Lung (tissue), 12 donors: ENCODE results near the gene TRIB2. TPM values are rescaled to one million over a fixed set of nuclear protein-coding genes. Genes with fewer than 3 reads are reported as not detected.

Experiments
- ATAC-seq: fragments of 200-7000 bp; cut with Tn5 transposase; one replicate; pipeline ENCODE4 v1.9.1; 2020; ENCODE audit warnings: moderate number of reproducible peaks; ENCODE audit not compliant: insufficient read depth, low FRiP score
- DNase-seq, 3 donors: peaks; one replicate each; pipeline ENCODE4 v3.0.0-alpha.2; 2013 to 2017
- H3K27ac ChIP-seq, 2 donors: one replicate each; pipeline ENCODE4 v1.5.1; 2013; ENCODE audit warnings: mild to moderate bottlenecking in 2 of 2, moderate library complexity in 2 of 2, control low read depth in 1 of 2, inconsistent platforms in 1 of 2, low read depth in 1 of 2, low read length in 1 of 2
- H3K27me3 ChIP-seq, 3 donors: one replicate each; pipeline ENCODE4 v1.5.1; 2013; ENCODE audit warnings: low read length in 2 of 3; ENCODE audit not compliant: control insufficient read depth in 3 of 3, insufficient read depth in 3 of 3
- H3K36me3 ChIP-seq, 4 donors: one replicate each; pipeline ENCODE4 v1.5.1; 2013; ENCODE audit warnings: low read length in 4 of 4, mild to moderate bottlenecking in 1 of 4, moderate library complexity in 1 of 4; ENCODE audit not compliant: control insufficient read depth in 4 of 4, insufficient read depth in 4 of 4
- H3K4me1 ChIP-seq, 5 donors: one replicate each; pipeline ENCODE4 v1.5.1; 2013; ENCODE audit warnings: low read length in 5 of 5, mild to moderate bottlenecking in 2 of 5, moderate library complexity in 1 of 5; ENCODE audit not compliant: control insufficient read depth in 5 of 5, insufficient read depth in 5 of 5
- H3K4me3 ChIP-seq: one replicate; pipeline ENCODE4 v1.5.1; 2013; ENCODE audit warnings: mild to moderate bottlenecking, control low read depth, moderate library complexity
- H3K9ac ChIP-seq, 2 donors: one replicate each; pipeline ENCODE4 v1.5.1; 2013; ENCODE audit warnings: low read length in 2 of 2, control low read depth in 1 of 2; ENCODE audit not compliant: insufficient read depth in 1 of 2
- H3K9me3 ChIP-seq, 4 donors: one replicate each; pipeline ENCODE4 v1.5.1; 2013; ENCODE audit warnings: low read length in 3 of 4, mild to moderate bottlenecking in 1 of 4, moderate library complexity in 1 of 4; ENCODE audit not compliant: control insufficient read depth in 4 of 4, insufficient read depth in 3 of 4
- WGBS, 2 donors: extraction: QIAGEN DNeasy Blood & Tissue Kit; methylation state at CpG; one replicate each; pipeline ENCODE4 v1.1.7; 2013; 5-methylcytosine and 5-hydroxymethylcytosine counted together
- polyA plus RNA-seq, 2 donors: library from polyadenylated mRNA; stranded (reverse); fragments of 200-250 nt; gene quantifications; one replicate each; pipeline ENCODE4 v1.2.1, GENCODE V29; 2013
- total RNA-seq, 2 donors: library from RNA; depleted of rRNA in 1 of 2; stranded (reverse); fragments of >200 nt in 1 of 2; gene quantifications; one replicate each; pipeline ENCODE4 v1.2.1, GENCODE V29; 2014 to 2021
- TF ChIP-seq, protein P1 (sequence below): IDR thresholded peaks from 2 replicates; pipeline ENCODE4 v1.5.1; 2012; ENCODE audit warnings: mild to moderate bottlenecking; ENCODE audit errors: control extremely low read depth, extremely low read depth
- donor health status: control.
- donor health status: control.
- donor health status: Bipolar disorder and iron deficiency.
- donor health status: healthy.
- donor health status: DM: yes; HTN: yes; CAD: no.

TRIB2 gene
- total and polyA plus RNA-seq, 4 donors = 21.3 to 83.6 (median 38.5) TPM

DNA sequence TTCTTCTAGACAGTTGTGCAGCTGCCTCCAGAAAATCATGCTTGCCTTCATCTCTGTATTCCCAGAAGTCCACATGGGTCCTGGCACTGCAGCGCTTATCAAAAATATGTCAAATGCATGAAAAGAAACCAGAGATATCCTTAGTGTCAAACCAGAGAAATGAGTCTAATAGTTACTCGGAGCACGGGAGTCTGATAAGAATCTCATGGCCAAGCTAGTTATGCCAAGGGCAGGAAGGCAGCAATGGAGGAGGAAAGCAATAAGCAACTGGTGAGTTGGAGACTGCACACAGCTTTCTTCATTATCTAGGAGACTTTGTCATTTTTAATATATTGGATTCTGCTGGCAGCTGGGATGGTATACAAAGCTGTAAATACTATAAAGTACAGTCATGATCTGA lies 38.6 kb downstream of the TRIB2 start:
- WGBS, 2 donors = 57 to 58% methylated on average over 3 of the region's 3 CpGs
- Histone ChIP-seq H3K4me3 (no peak overlapping the region), H3K27me3 (no peaks in the 10 kb centered on the region), H3K9me3 (no peaks in the 10 kb centered on the region), H3K9ac (no peak overlapping the region), H3K36me3 (no peaks in the 10 kb centered on the region), H3K4me1 (peaks cover 0 to 7% (median 0%) of the 10 kb centered on the region in 5 donors), H3K27ac (no peak overlapping the region)
- DNase-seq (no peak), ATAC-seq (no peak)
- TF ChIP-seq, protein P1, sequence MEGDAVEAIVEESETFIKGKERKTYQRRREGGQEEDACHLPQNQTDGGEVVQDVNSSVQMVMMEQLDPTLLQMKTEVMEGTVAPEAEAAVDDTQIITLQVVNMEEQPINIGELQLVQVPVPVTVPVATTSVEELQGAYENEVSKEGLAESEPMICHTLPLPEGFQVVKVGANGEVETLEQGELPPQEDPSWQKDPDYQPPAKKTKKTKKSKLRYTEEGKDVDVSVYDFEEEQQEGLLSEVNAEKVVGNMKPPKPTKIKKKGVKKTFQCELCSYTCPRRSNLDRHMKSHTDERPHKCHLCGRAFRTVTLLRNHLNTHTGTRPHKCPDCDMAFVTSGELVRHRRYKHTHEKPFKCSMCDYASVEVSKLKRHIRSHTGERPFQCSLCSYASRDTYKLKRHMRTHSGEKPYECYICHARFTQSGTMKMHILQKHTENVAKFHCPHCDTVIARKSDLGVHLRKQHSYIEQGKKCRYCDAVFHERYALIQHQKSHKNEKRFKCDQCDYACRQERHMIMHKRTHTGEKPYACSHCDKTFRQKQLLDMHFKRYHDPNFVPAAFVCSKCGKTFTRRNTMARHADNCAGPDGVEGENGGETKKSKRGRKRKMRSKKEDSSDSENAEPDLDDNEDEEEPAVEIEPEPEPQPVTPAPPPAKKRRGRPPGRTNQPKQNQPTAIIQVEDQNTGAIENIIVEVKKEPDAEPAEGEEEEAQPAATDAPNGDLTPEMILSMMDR = no peak

DNA sequence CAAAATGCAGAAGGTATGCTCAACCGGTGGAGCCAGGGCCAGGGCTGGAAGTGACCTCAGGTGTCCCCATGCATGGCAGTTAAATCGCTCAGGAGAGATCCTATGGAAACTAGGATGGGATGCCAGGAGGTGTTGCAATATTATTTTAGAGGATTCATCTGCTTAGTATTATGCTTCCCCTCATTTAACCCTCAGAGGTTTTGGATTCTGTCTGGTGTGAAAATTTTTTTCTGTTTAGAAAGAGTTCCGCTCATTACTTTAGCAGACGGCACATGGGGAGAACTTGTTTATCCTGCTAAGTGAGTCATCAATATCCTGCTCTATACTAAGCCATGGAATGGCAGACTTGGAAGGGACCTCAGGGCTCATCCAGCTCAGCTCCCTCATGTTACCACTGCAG lies 42.5 kb downstream of the TRIB2 start:
- 59 to 73% methylated on average over 4 of the region's 4 CpGs for WGBS, 2 donors
- TF ChIP-seq, protein P1 = no peak
- no peak overlapping the region for H3K4me3 ChIP-seq
- H3K27ac ChIP-seq = no peak overlapping the region
- ATAC-seq (no peak), DNase-seq (no peak)
- peaks cover 0 to 3% (median 0%) of the 10 kb centered on the region in 5 donors for H3K4me1 ChIP-seq
- no peak overlapping the region for H3K9ac ChIP-seq
- H3K27me3 ChIP-seq = no peaks in the 10 kb centered on the region
- H3K9me3 ChIP-seq = peaks cover 0 to under 1% (median 0%) of the 10 kb centered on the region in 4 donors
- H3K36me3 ChIP-seq = no peaks in the 10 kb centered on the region

DNA sequence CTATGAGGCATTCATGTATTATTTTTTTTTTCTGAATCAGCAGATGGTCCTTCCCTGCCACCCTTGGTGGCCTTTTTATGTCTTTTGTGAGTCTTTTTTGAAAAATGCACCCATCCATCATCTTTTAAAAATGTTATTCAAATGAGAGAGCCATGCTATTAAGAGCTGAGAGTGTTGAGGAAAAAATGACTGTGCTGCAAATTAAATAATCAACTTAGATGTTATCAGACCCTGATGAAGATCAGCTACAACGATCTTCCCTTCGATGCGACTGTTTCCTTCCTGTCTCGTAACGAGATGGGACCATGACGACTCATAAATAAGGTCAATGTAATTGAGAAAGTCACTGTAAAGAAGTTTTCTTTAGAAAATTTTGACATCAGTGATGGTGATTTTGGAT lies 44.4 kb downstream of the TRIB2 start:
- Histone ChIP-seq H3K27me3 (no peaks in the 10 kb centered on the region), H3K27ac (no peak overlapping the region), H3K4me1 (peaks cover 0 to 3% (median 0%) of the 10 kb centered on the region in 5 donors), H3K9ac (no peak overlapping the region), H3K36me3 (no peaks in the 10 kb centered on the region), H3K9me3 (peaks cover 0 to 2% (median 0%) of the 10 kb centered on the region in 4 donors), H3K4me3 (no peak overlapping the region)
- TF ChIP-seq, protein P1 = no peak
- ATAC-seq (no peak), DNase-seq (no peak)
- WGBS, 2 donors = 45 to 48% methylated on average over 6 of the region's 6 CpGs

DNA sequence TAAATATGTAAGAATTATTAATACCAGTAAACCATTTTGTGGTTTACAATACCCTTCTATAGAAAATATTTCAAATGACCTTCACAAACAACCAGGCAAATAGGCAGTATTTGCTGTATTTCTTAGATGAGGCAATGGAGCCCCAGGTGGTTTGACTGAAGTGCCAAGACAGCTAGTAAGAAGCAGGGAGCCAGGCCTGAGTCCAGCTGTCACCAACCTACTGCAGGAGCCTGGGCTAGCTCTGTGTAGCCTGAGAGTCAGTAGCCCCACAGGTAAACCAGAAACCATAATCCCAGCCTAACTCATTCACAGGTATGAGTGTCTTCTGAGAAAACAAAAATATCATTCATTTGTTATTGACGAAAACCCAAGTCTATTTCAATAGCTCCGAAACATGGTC lies 45.6 kb downstream of the TRIB2 start:
- ATAC-seq = no peak
- no peak overlapping the region for H3K27ac ChIP-seq
- peaks cover 0 to 3% (median 0%) of the 10 kb centered on the region in 5 donors for H3K4me1 ChIP-seq
- TF ChIP-seq, protein P1 = no peak
- no peak overlapping the region for H3K4me3 ChIP-seq
- no peak for DNase-seq
- H3K27me3 ChIP-seq = no peaks in the 10 kb centered on the region
- H3K36me3 ChIP-seq = no peaks in the 10 kb centered on the region
- peaks cover 0 to 2% (median 0%) of the 10 kb centered on the region in 4 donors for H3K9me3 ChIP-seq
- WGBS, 2 donors = 94 to 96% methylated on average over 2 of the region's 2 CpGs
- H3K9ac ChIP-seq = no peak overlapping the region
